Fibroblast of upper back skin (primary cell): Measurements from ENCODE around the gene ZNF99.
"Not testable (repeated sequence)": the region's sequence is repeated elsewhere in the genome, so short reads cannot be mapped to it uniquely, and the experiment has no call there.

Source experiments
- DNase-seq: peaks from one replicate; pipeline ENCODE4 v3.0.0-alpha.2; 2013

Gene ZNF99

DNA sequence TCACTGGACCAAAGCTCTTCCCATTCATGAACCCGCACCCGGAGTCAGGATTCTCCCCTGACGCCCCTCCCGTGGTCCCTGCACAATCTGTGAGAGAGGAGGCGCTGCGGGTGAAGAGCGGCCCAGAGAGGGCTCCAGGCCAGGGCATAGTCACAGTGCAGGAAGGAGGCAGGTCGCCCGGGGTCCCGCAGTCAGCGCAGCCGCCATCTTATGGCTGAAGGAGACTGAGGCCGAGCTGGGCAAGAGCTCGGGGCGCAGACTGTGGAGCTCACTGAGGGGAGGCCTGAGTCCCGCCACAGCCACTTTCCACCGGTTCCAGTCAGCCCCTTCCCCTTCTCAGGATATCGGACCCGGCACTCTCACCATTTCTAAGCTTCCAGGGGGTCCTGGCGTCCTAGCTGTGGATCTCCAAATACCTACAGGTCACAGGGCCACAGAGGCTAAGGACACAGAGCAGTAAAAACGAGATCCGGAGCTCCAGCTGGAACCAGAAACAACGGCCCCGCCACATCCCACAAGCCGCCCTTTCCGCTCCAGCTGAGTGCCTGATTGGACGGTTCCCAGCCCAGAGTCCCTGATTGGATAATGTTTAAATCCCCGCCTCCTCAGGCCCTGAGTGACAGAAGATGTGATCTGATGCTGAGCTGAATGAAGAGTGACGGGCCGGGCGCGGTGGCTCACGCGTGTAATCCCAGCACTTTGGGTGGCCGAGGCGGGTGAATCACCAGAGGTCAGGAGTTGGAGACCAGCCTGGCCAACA lies at the start of gene ZNF99:
Gene ZNF99, minus strand, starts transcription at position 501 of the 760 bp plus-strand sequence. Its CDS starts 135 bp downstream, at position 366.
- no peak for DNase-seq

GRCh38 chr19:22832031-22832762 lies 48.2 kb upstream of the ZNF99 start, which contains the start of gene ZNF723:
Gene ZNF723 (plus strand): TSS chr19:22832291. CDS start chr19:22832380, 89 bp downstream.
- no peak for DNase-seq

DNA sequence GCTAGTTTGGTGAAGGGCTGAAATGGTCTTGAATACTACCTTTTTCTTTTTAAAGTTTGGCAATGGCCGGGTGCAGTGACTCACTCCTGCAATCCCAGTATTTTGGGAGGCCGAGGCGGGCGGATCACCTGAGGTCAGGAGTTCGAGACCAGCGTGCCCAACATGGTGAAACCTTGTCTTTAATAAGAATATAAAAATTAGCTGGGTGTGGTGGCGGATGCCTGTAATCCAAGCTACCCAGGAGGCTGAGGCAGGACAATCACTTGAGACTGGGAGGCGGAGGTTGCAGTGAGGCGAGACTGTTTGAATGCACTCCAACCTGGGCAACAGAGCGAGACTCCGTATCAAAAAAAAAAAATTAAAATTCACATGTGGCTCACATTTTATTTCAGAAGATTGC lies 47.3 kb upstream of the ZNF99 start:
- no peak for DNase-seq

- DNase-seq, result no peak
Measured at GRCh38 chr19:22814124-22814523, 30.2 kb upstream of the ZNF99 start.

DNA sequence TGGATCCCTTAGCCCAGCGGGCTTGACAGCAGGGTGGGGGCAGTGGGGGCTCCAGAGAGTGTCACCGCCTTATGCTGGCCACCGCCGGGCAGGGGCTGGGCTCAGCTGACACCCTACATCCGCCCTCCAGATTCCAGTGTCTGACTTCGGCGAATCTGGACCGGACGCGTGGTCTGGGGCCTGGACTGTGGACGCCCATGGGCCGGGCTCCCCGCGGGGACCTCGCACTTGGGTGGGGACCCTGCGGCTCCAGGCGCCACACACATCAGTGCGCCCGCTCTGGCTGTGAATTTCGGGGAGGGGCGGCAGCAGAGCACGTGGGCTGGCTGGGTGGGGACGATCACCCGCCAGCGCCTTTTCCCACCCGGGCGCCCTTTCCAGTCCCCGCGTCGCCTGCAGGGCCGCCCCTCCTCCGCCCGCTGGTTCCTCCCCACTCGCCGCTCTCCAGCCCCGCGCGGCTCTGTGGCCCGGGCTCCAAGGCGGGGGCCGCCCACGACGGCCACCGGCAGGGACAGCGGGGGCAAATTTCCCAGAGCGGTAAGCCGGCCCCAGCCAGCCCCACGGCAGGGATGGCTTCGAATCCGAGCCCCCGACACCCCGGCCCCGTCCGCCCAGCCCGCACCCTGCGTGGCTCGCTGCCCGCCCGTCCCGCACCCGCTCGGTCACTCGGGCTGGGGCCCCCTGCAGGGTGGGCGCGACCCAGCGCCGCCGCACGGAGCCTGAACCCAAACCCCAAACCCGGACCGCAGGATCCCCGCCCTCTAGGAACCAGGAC lies 23.3 kb upstream of the ZNF99 start:
- no peak for DNase-seq

DNA sequence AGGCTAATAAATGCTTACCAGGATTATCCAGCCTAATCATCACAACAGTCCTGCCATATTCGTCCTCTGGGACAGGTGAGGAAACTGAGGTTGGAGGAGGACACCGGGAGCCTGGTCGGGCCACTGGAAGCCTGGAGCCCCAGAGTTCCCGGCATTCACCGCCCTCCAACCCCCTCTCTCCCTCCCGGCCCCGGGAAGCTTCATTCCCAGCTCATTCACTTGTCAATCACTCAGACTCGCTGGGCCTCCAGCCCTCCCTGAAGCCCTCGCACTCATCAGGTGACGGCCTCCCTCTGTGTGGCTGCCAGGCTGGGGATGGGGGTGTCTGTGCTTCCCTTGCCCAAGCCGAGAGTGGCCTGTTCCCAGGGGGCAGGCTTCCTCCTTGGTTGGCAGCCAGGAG lies 22.5 kb upstream of the ZNF99 start:
- DNase-seq, result no peak

DNA sequence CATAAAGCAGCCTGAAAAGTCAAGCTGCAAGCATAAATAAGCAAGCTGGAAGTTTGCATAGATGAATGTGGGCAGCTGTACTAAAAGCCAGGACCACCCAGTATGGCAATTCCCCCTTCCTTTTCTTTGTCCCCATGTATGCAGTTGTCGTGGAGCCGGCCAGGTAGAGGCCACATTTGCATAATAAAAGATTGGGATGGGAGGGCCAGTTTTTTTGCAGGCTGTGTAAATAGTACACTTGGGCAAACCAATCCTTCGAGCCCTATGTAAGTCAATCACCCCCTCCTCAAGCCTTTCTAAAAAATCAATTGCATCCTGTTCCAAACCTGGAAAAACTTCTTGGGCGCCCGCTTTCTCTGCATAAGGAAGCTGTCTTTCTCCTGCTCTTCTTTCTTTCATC lies 13.1 kb upstream of the ZNF99 start:
- no peak for DNase-seq

- not testable (repeated sequence) for DNase-seq
Measured at GRCh38 chr19:22792863-22793262, 8.9 kb upstream of the ZNF99 start.

DNA sequence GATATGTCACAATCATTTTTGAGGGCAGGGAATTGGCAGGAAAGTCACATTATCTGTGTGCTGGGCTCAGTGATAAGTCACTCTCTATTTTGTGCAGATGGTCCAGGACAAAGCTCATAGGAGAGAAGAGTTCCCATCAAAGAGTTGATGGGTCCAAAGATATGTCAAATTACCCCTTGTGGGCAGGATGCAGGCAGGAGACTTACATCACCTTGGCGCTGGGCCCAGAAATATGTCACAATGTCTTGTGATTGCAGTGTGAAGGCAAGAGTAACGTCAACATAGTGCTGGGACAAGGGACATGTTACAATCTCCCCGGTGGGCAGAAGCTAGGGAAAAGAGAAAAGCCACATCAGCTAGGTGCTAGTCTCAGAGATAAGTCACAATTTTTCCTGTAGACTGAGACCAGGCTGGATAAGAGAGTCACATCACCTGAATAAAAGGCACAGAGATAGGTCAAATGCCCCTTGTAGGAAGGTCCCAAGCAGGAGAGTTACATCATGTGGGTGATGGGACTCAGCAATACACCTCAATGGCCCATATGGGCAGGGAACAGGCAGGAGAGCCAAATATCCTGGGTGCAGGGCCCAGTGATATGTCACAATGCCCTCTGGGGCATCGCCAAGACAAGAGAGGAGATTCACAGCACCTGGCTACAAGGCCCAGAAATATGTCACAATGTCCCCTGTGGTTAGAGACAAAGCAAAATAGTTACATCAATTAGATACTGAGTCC lies 47.9 kb downstream of the ZNF99 start:
- no peak for DNase-seq

GRCh38 chr19:22733691-22734090 lies 50.3 kb downstream of the ZNF99 start:
- DNase-seq, result no peak

GRCh38 chr19:22728214-22728613 lies 55.7 kb downstream of the ZNF99 start:
- DNase-seq, result not testable (repeated sequence)

- not testable (repeated sequence) for DNase-seq
Measured at GRCh38 chr19:22721533-22721932, 62.4 kb downstream of the ZNF99 start.

DNA sequence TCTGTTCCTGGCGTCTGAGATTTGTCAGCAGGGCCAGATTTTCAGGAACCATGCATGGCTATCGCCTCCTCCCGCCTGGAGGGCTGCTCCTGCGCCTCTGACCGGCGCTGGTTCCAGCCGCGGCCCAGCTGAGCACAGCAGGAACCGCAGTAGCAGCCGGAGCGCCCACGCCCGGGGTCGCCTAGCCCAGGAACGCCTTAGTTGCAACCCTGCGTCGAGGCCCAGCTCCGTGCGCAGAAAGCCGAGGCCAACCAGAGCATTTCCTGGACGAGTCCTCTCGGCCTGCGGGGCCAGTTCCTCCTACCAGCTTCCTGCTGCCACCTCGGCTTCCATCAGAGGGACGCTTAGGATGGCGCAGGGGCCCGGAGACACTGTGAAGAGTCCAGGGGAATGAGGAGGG lies 75.0 kb downstream of the ZNF99 start:
- no peak for DNase-seq

GRCh38 chr19:22703096-22703495 lies 80.9 kb downstream of the ZNF99 start:
- DNase-seq, result not testable (repeated sequence)

DNA sequence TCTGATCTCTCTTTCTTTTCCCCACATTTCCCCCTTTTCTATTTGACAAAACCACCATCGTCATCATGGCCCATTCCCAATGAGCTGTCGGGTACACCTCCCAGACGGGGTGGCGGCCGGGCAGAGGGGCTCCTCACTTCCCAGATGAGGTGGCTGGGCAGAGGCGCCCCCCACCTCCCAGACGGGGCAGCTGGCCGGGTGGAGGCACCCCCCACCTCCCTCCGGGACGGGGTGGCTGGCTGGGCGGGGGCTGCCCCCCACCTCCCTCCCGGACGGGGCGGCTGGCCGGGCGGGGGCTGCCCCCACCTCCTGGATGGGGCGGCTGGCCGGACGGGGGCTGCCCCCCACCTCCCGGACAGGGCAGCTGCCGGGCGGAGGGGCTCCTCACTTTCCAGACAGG lies 81.3 kb downstream of the ZNF99 start:
- not testable (repeated sequence) for DNase-seq
